Ishikawa (cell line): ENCODE data around the gene RGL1.

Experiments used
- CEBPB ChIP-seq: IDR thresholded peaks from 2 replicates; pipeline ENCODE4 v1.6.1; 2012
- CREB1 ChIP-seq: IDR thresholded peaks from 2 replicates; pipeline ENCODE4 v1.6.1; 2012; ENCODE audit warnings: low read depth
- RAD21 ChIP-seq: IDR thresholded peaks from 2 replicates; pipeline ENCODE4 v1.6.1; 2012; ENCODE audit warnings: low read depth
- TEAD4 ChIP-seq: IDR thresholded peaks from 2 replicates; pipeline ENCODE4 v1.6.1; 2012

- TF ChIP-seq CREB1 (no peak), RAD21 (no peak), TEAD4 (no peak), CEBPB (no peak)
These were observed 65.6 kb downstream of the RGL1 start for GRCh38 chr1:183870351-183871077.
